Glutamatergic neuron (in vitro differentiated cells): ENCODE data around the gene ADARB1. TPM values are rescaled to one million over a fixed set of nuclear protein-coding genes. Genes with fewer than 3 reads are reported as not detected.

Experiments used
- DNase-seq: peaks from one replicate; pipeline ENCODE4 v3.0.0; 2022
- H3K27ac Mint-ChIP-seq: one replicate; pipeline ENCODE4 v1.8.0; 2020; ENCODE audit warnings: mild to moderate bottlenecking, mixed read lengths, inconsistent platforms; ENCODE audit not compliant: unreplicated experiment
- H3K27me3 Mint-ChIP-seq: one replicate; pipeline ENCODE4 v1.8.0; 2020; ENCODE audit warnings: mild to moderate bottlenecking, moderate library complexity, mixed read lengths, inconsistent platforms; ENCODE audit not compliant: unreplicated experiment
- H3K36me3 Mint-ChIP-seq: one replicate; pipeline ENCODE4 v1.8.0; 2020; ENCODE audit warnings: mild to moderate bottlenecking, mixed read lengths, inconsistent platforms; ENCODE audit not compliant: unreplicated experiment
- H3K4me1 Mint-ChIP-seq: one replicate; pipeline ENCODE4 v1.8.0; 2020; ENCODE audit warnings: mild to moderate bottlenecking, low read depth, mixed read lengths, inconsistent platforms; ENCODE audit not compliant: unreplicated experiment
- H3K4me3 Mint-ChIP-seq: one replicate; pipeline ENCODE4 v1.8.0; 2020; ENCODE audit warnings: mild to moderate bottlenecking, mixed read lengths, inconsistent platforms; ENCODE audit not compliant: unreplicated experiment
- H3K9me3 Mint-ChIP-seq: one replicate; pipeline ENCODE4 v1.8.0; 2020; ENCODE audit warnings: mild to moderate bottlenecking, moderate library complexity, mixed read lengths, inconsistent platforms; ENCODE audit not compliant: unreplicated experiment
- CTCF ChIP-seq: fragments of 200-600 bp; sonication (generic); IDR thresholded peaks from one replicate; pipeline ENCODE4 v1.5.0; 2021; ENCODE audit not compliant: partially characterized antibody, unreplicated experiment
- total RNA-seq: library from RNA; stranded (reverse); fragmentation: NEBNext Ultra II Directional; extraction: Animal tissue kit (Norgen Biotek cat#: 25700); gene quantifications from one replicate; pipeline ENCODE4 v1.2.1, GENCODE V29; 2021; ENCODE audit not compliant: unreplicated experiment

Gene ADARB1
- total RNA-seq, 1 donor from 2014 or later, result 49.2 TPM

- H3K36me3 Mint-ChIP-seq, result no peaks in the 10 kb centered on the region
- H3K9me3 Mint-ChIP-seq, result peaks cover 2% of the 10 kb centered on the region
- H3K27ac Mint-ChIP-seq, result no peak overlapping the region
- no peak for DNase-seq
- H3K27me3 Mint-ChIP-seq, result peaks cover 4% of the 10 kb centered on the region
- no peak for TF ChIP-seq CTCF
- peaks cover 5% of the 10 kb centered on the region for H3K4me1 Mint-ChIP-seq
- no peak overlapping the region for H3K4me3 Mint-ChIP-seq
Observed at GRCh38 chr21:45260191-45260825, 185.9 kb downstream of the ADARB1 start.

GRCh38 chr21:45261093-45261492, 186.7 kb downstream of the ADARB1 start:
- peaks cover 3% of the 10 kb centered on the region for H3K9me3 Mint-ChIP-seq
- TF ChIP-seq CTCF, result no peak
- no peaks in the 10 kb centered on the region for H3K36me3 Mint-ChIP-seq
- H3K4me1 Mint-ChIP-seq, result peaks cover 5% of the 10 kb centered on the region
- H3K27ac Mint-ChIP-seq, result no peak overlapping the region
- no peak overlapping the region for H3K4me3 Mint-ChIP-seq
- DNase-seq, result no peak
- H3K27me3 Mint-ChIP-seq, result peaks cover 4% of the 10 kb centered on the region

GRCh38 chr21:45262041-45262581, 187.7 kb downstream of the ADARB1 start:
- peaks cover 6% of the 10 kb centered on the region for H3K36me3 Mint-ChIP-seq
- peaks cover 5% of the 10 kb centered on the region for H3K4me1 Mint-ChIP-seq
- peaks cover 6% of the 10 kb centered on the region for H3K9me3 Mint-ChIP-seq
- H3K27me3 Mint-ChIP-seq, result peaks cover 4% of the 10 kb centered on the region
- no peak overlapping the region for H3K4me3 Mint-ChIP-seq
- no peak for TF ChIP-seq CTCF
- DNase-seq, result no peak
- no peak overlapping the region for H3K27ac Mint-ChIP-seq

GRCh38 chr21:45262616-45263015, 188.2 kb downstream of the ADARB1 start:
- H3K36me3 Mint-ChIP-seq, result peaks cover 11% of the 10 kb centered on the region
- no peak for TF ChIP-seq CTCF
- no peak overlapping the region for H3K4me3 Mint-ChIP-seq
- DNase-seq, result no peak
- H3K27ac Mint-ChIP-seq, result no peak overlapping the region
- peaks cover 9% of the 10 kb centered on the region for H3K9me3 Mint-ChIP-seq
- peaks cover 5% of the 10 kb centered on the region for H3K4me1 Mint-ChIP-seq
- H3K27me3 Mint-ChIP-seq, result peaks cover 4% of the 10 kb centered on the region

GRCh38 chr21:45263534-45263933, 189.2 kb downstream of the ADARB1 start:
- Mint-ChIP-seq H3K9me3 (peaks cover 9% of the 10 kb centered on the region), H3K4me3 (no peak overlapping the region), H3K27me3 (peaks cover 4% of the 10 kb centered on the region), H3K27ac (no peak overlapping the region), H3K36me3 (peaks cover 14% of the 10 kb centered on the region), H3K4me1 (peaks cover 3% of the 10 kb centered on the region)
- no peak for DNase-seq
- no peak for TF ChIP-seq CTCF
